Neutrophil (primary cell): ENCODE measurements around the gene FAM219A.

Source experiments
- H3K27ac ChIP-seq: fragments of 200-600 bp; sonication (generic); 2 replicates; pipeline ENCODE4 v1.5.1; 2016; ENCODE audit warnings: mild to moderate bottlenecking, moderate library complexity
- H3K27me3 ChIP-seq: fragments of 200-600 bp; sonication (generic); 2 replicates; pipeline ENCODE4 v1.6.0; 2016; ENCODE audit warnings: mild to moderate bottlenecking
- H3K36me3 ChIP-seq: fragments of 200-600 bp; sonication (generic); 2 replicates; pipeline ENCODE4 v1.5.1; 2017
- H3K4me1 ChIP-seq, 2 experiments: fragments of 200-600 bp in 1 of 2; sonication (generic) in 1 of 2; 1 replicate in 1 of 2; 2 replicates in 1 of 2; pipeline versions ENCODE4 v1.5.1 to v1.6.1; 2013 to 2016; ENCODE audit warnings: low read depth in 1 of 2, low read length in 1 of 2, mild to moderate bottlenecking in 1 of 2, moderate library complexity in 1 of 2; ENCODE audit not compliant: control insufficient read depth in 1 of 2, insufficient read depth in 1 of 2
- H3K4me3 ChIP-seq, 2 experiments: fragments of 200-600 bp in 1 of 2; sonication (generic) in 1 of 2; 1 replicate in 1 of 2; 2 replicates in 1 of 2; pipeline ENCODE4 v1.5.1; 2013 to 2016; ENCODE audit warnings: low read depth in 1 of 2, low read length in 1 of 2, mild to moderate bottlenecking in 1 of 2, moderate library complexity in 1 of 2
- H3K9me3 ChIP-seq: fragments of 200-600 bp; sonication (generic); 2 replicates; pipeline ENCODE4 v1.5.1; 2016
- CTCF ChIP-seq: fragments of 200-600 bp; sonication (generic); IDR thresholded peaks from 2 replicates; pipeline ENCODE4 v1.5.1; 2016; ENCODE audit warnings: antibody characterized with exemption

The FAM219A gene

GRCh38 chr9:34387239-34387638 lies 71.1 kb downstream of the FAM219A start:
- Histone ChIP-seq H3K9me3 (no peaks in the 10 kb centered on the region), H3K27ac (no peak overlapping the region), H3K27me3 (peaks cover 70% of the 10 kb centered on the region), H3K4me3 (no peak overlapping the region), H3K4me1 (no peaks in the 10 kb centered on the region), H3K36me3 (no peaks in the 10 kb centered on the region)
- no peak for TF ChIP-seq CTCF

- Histone ChIP-seq H3K27ac (no peak overlapping the region), H3K4me3 (no peak overlapping the region), H3K9me3 (no peaks in the 10 kb centered on the region), H3K4me1 (no peaks in the 10 kb centered on the region), H3K36me3 (no peaks in the 10 kb centered on the region), H3K27me3 (peaks cover 70% of the 10 kb centered on the region)
- no peak for TF ChIP-seq CTCF
Measured at GRCh38 chr9:34386656-34387055, 71.7 kb downstream of the FAM219A start.

GRCh38 chr9:34385561-34386230 lies 72.7 kb downstream of the FAM219A start:
- H3K36me3 ChIP-seq: no peaks in the 10 kb centered on the region
- peaks cover 70% of the 10 kb centered on the region for H3K27me3 ChIP-seq
- no peak overlapping the region for H3K4me3 ChIP-seq
- no peak overlapping the region for H3K27ac ChIP-seq
- TF ChIP-seq CTCF: no peak
- no peaks in the 10 kb centered on the region for H3K9me3 ChIP-seq
- peaks cover 6 to 8% of the 10 kb centered on the region in 2 experiments for H3K4me1 ChIP-seq

- no peak overlapping the region for H3K4me3 ChIP-seq
- no peak for TF ChIP-seq CTCF
- H3K27me3 ChIP-seq: peaks cover 70% of the 10 kb centered on the region
- no peak overlapping the region for H3K27ac ChIP-seq
- H3K9me3 ChIP-seq: no peaks in the 10 kb centered on the region
- H3K36me3 ChIP-seq: no peaks in the 10 kb centered on the region
- H3K4me1 ChIP-seq: peaks cover 17 to 19% of the 10 kb centered on the region in 2 experiments
Measured at GRCh38 chr9:34384368-34385165, 73.8 kb downstream of the FAM219A start.

- Histone ChIP-seq H3K27me3 (peaks cover 68% of the 10 kb centered on the region), H3K36me3 (no peaks in the 10 kb centered on the region), H3K4me1 (peaks cover 18 to 24% of the 10 kb centered on the region in 2 experiments), H3K27ac (no peak overlapping the region), H3K4me3 (no peak overlapping the region), H3K9me3 (no peaks in the 10 kb centered on the region)
- no peak for TF ChIP-seq CTCF
Measured at GRCh38 chr9:34383904-34384303, 74.5 kb downstream of the FAM219A start.
